Prostate gland (tissue), 2 donors: ENCODE data around the gene ADNP.

Experiments
- POLR2A ChIP-seq: fragments of 450-650 bp; IDR thresholded peaks from one replicate; pipeline ENCODE4 v1.6.1; 2016; ENCODE audit warnings: antibody characterized with exemption, mild to moderate bottlenecking
- POLR2AphosphoS5 ChIP-seq: sonication (generic); formaldehyde crosslinking; IDR thresholded peaks from one replicate; pipeline ENCODE4 v1.6.1; 2017; ENCODE audit warnings: antibody characterized with exemption
- TF ChIP-seq, protein P1 (sequence below), 4 experiments: fragments of 200-600 bp in 2 of 4; fragments of 450-650 bp in 2 of 4; sonication (generic) in 2 of 4; IDR thresholded peaks; 1 replicate in 3 of 4; 2 replicates in 1 of 4; pipeline ENCODE4 v1.5.1; 2016 to 2019; ENCODE audit warnings: antibody characterized with exemption in 4 of 4, mild to moderate bottlenecking in 2 of 4, moderate library complexity in 2 of 4

GRCh38 chr20:50953196-50953595 is 22.0 kb upstream of the ADNP start:
- TF ChIP-seq, protein P1, sequence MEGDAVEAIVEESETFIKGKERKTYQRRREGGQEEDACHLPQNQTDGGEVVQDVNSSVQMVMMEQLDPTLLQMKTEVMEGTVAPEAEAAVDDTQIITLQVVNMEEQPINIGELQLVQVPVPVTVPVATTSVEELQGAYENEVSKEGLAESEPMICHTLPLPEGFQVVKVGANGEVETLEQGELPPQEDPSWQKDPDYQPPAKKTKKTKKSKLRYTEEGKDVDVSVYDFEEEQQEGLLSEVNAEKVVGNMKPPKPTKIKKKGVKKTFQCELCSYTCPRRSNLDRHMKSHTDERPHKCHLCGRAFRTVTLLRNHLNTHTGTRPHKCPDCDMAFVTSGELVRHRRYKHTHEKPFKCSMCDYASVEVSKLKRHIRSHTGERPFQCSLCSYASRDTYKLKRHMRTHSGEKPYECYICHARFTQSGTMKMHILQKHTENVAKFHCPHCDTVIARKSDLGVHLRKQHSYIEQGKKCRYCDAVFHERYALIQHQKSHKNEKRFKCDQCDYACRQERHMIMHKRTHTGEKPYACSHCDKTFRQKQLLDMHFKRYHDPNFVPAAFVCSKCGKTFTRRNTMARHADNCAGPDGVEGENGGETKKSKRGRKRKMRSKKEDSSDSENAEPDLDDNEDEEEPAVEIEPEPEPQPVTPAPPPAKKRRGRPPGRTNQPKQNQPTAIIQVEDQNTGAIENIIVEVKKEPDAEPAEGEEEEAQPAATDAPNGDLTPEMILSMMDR (IDR thresholded peaks at IDR 0.05) = no peak
- TF ChIP-seq POLR2A = no peak
- TF ChIP-seq POLR2AphosphoS5 = no peak
